Liver (tissue), 3 donors: ENCODE data around the gene ISX.

ENCODE experiments used
- CTCF ChIP-seq: fragments of 150-350 bp; IDR thresholded peaks from 2 replicates; pipeline ENCODE4 v1.5.1; 2017; ENCODE audit warnings: improper control_type of control experiment, low read depth, low read length; ENCODE audit not compliant: missing input control
- GABPA ChIP-seq, 2 donors: IDR thresholded peaks in 1 of 2; conservative IDR thresholded peaks in 1 of 2; 2 replicates each; pipeline ENCODE4 v1.6.1; 2016; ENCODE audit warnings: antibody characterized with exemption in 2 of 2, mild to moderate bottlenecking in 1 of 2, moderate library complexity in 1 of 2
- MAX ChIP-seq: IDR thresholded peaks from 2 replicates; pipeline ENCODE4 v1.6.1; 2016; ENCODE audit warnings: antibody characterized with exemption
- RAD21 ChIP-seq, 2 donors: IDR thresholded peaks; 2 replicates each; pipeline ENCODE4 v1.6.1; 2016; ENCODE audit warnings: antibody characterized with exemption in 2 of 2, mild to moderate bottlenecking in 2 of 2
- donor health status: healthy.
- donor health status: healthy.

GRCh38 chr22:35128637-35129036, 62.7 kb downstream of the ISX start:
- no peak for TF ChIP-seq CTCF
- TF ChIP-seq GABPA (IDR thresholded peaks at IDR 0.05 in 1 of 2, conservative IDR thresholded peaks at IDR 0.05 in 1 of 2), result no peak
- no peak for TF ChIP-seq MAX
- no peak for TF ChIP-seq RAD21 (IDR thresholded peaks at IDR 0.05)
